ENCODE measurements around the gene C19orf12. TPM values are rescaled to one million over a fixed set of nuclear protein-coding genes. Genes with fewer than 3 reads are reported as not detected.

C19orf12 gene
- total RNA-seq, 1 donor from 2014 or later = 66.7 TPM

DNA sequence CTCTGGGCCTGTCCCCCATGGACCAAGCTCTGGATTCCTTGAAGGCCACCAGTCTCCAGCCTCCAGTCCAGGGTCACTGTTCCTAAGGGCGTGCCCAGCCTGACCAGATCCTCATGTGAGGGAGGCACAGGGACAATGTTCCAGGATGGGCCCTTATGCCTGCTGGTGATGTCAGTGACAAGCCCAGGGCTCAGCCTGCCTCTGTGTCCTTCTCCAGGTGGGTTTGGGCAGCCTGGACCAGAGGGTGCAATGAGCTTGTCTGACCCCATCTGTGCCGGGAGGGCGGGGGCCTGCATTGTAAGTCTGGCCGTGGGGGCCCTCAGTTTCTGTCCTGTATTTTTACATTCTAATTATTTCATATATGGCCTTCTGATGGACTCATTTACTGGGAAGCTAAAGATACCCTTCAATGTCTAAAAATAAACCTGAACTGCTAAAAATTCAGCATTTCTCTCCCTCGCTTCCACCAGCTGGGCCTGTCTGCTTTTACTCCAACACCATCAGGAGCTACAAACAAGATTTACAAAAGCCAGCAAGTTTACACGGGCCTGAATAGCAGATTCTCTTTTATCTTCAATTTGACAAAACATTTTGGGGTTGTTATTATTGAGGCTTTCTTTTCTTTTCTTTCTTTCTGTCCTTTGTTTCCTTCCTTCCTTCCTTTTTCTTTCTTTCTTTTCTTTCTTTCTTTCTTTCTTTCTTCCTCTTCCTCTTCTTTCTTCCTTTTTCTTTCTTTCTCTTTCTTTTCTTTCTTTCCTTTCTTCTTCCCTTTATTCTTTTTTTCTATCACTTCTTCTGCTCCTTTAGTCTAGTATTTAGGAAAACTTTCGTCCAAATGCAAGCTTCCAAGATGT lies 34.2 kb upstream of the C19orf12 start:
- Mint-ChIP-seq H3K4me1 (ENCODE audit: low read depth, unreplicated experiment) (peaks cover 3% of the 10 kb centered on the region), H3K36me3 (ENCODE audit: unreplicated experiment) (no peaks in the 10 kb centered on the region), H3K27me3 (ENCODE audit: unreplicated experiment) (peaks cover 3% of the 10 kb centered on the region), H3K4me3 (ENCODE audit: unreplicated experiment) (no peak overlapping the region), H3K27ac (ENCODE audit: unreplicated experiment) (no peak overlapping the region), H3K9me3 (ENCODE audit: unreplicated experiment) (peaks cover 4% of the 10 kb centered on the region)
- TF ChIP-seq, protein P1, sequence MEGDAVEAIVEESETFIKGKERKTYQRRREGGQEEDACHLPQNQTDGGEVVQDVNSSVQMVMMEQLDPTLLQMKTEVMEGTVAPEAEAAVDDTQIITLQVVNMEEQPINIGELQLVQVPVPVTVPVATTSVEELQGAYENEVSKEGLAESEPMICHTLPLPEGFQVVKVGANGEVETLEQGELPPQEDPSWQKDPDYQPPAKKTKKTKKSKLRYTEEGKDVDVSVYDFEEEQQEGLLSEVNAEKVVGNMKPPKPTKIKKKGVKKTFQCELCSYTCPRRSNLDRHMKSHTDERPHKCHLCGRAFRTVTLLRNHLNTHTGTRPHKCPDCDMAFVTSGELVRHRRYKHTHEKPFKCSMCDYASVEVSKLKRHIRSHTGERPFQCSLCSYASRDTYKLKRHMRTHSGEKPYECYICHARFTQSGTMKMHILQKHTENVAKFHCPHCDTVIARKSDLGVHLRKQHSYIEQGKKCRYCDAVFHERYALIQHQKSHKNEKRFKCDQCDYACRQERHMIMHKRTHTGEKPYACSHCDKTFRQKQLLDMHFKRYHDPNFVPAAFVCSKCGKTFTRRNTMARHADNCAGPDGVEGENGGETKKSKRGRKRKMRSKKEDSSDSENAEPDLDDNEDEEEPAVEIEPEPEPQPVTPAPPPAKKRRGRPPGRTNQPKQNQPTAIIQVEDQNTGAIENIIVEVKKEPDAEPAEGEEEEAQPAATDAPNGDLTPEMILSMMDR (IDR thresholded peaks at IDR 0.05; ENCODE audit: partially characterized antibody, unreplicated experiment) = no peak
- DNase-seq = no peak

DNA sequence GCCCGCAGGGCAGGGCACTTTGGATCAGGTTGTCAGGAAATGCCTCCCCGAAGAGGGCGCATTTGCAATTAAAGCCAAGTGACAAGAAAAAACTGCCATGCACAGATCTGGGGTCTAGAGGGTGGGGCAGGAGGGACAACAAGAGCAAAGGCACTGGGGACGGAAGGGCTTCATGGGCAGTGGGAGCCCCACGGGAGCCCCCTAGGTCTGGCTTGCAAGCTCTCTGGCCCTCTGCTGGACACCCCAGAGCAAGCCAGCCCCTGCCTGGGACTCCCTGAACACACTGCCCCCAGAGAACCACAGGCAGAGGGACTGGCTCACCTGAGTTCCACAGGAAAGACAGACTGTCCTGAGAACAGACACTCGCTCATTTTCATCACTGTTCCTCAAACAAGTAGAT lies 30.2 kb upstream of the C19orf12 start:
- Mint-ChIP-seq H3K9me3 (ENCODE audit: unreplicated experiment) (peaks cover 1% of the 10 kb centered on the region), H3K27ac (ENCODE audit: unreplicated experiment) (no peak overlapping the region), H3K4me3 (ENCODE audit: unreplicated experiment) (no peak overlapping the region), H3K36me3 (ENCODE audit: unreplicated experiment) (no peaks in the 10 kb centered on the region), H3K4me1 (ENCODE audit: low read depth, unreplicated experiment) (peaks cover 3% of the 10 kb centered on the region), H3K27me3 (ENCODE audit: unreplicated experiment) (peaks cover 2% of the 10 kb centered on the region)
- TF ChIP-seq, protein P1 (IDR thresholded peaks at IDR 0.05; ENCODE audit: partially characterized antibody, unreplicated experiment) = peak; percentile 32
- peak; percentile 47 for DNase-seq

DNA sequence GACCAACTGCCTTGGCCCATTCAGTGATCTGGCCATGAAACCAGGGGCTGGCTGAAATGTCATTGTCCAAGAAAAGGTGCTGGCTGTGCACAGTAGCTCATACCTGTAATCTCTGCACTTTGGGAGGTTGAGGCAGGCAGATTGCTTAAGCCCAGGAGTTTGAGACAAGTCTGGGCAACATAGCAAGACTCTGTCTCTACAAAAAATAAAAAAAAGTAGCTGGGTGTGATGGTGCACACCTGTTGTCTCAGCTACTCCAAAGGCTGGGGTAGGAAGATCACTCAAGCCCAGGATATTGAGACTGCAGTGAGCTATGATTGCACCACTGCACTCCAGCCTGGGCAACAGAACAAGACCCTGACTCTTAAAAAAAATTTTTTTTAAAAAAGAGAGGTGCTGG lies 28.6 kb upstream of the C19orf12 start:
- Mint-ChIP-seq H3K9me3 (ENCODE audit: unreplicated experiment) (no peaks in the 10 kb centered on the region), H3K4me1 (ENCODE audit: low read depth, unreplicated experiment) (no peaks in the 10 kb centered on the region), H3K27me3 (ENCODE audit: unreplicated experiment) (peaks cover 3% of the 10 kb centered on the region), H3K27ac (ENCODE audit: unreplicated experiment) (no peak overlapping the region), H3K4me3 (ENCODE audit: unreplicated experiment) (no peak overlapping the region), H3K36me3 (ENCODE audit: unreplicated experiment) (no peaks in the 10 kb centered on the region)
- no peak for DNase-seq
- TF ChIP-seq, protein P1 (IDR thresholded peaks at IDR 0.05; ENCODE audit: partially characterized antibody, unreplicated experiment) = no peak

DNA sequence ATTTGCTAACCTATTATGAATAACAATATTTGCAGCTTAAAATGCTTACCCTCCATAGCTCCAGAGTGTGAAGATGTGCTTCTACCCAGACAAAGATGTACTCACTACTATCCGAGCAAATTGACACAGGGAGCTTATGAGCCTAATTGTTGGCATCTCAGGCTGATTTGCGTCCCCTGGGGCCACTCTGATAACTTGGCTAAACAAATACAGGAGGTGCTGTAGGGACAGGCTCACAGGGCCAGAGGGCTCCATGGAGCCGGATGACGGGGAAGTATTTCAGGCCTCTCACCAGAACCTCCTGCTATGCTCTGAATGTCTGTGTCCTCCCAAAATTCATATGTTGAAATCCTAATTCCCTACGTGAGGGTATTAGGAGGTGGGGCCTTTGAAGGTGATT lies 26.7 kb upstream of the C19orf12 start:
- Mint-ChIP-seq H3K9me3 (ENCODE audit: unreplicated experiment) (no peaks in the 10 kb centered on the region), H3K4me3 (ENCODE audit: unreplicated experiment) (no peak overlapping the region), H3K36me3 (ENCODE audit: unreplicated experiment) (no peaks in the 10 kb centered on the region), H3K27me3 (ENCODE audit: unreplicated experiment) (peaks cover 3% of the 10 kb centered on the region), H3K27ac (ENCODE audit: unreplicated experiment) (no peak overlapping the region), H3K4me1 (ENCODE audit: low read depth, unreplicated experiment) (no peaks in the 10 kb centered on the region)
- no peak for DNase-seq
- TF ChIP-seq, protein P1 (IDR thresholded peaks at IDR 0.05; ENCODE audit: partially characterized antibody, unreplicated experiment) = no peak

DNA sequence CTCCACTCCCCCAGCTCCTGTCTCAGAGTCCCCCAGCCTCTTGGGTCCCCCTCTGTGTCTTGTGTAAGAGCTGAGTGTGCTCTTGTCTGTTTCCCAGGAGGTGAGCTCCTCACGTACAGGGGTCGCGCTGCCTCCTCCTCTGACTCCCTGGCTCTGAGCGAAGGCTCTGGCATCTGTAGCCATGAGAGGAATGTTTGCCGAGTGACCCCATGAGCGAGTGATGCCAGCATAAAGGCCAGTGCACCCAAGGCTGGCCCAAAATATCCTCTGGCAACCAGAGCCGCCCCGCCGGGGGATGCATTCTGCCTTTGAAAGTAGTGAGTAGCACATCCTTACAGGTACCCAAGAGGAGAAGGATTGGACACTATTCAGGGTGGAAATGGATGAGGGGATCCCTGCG lies 26.2 kb upstream of the C19orf12 start:
- Mint-ChIP-seq H3K4me3 (ENCODE audit: unreplicated experiment) (no peak overlapping the region), H3K27ac (ENCODE audit: unreplicated experiment) (no peak overlapping the region), H3K27me3 (ENCODE audit: unreplicated experiment) (peaks cover 3% of the 10 kb centered on the region), H3K9me3 (ENCODE audit: unreplicated experiment) (no peaks in the 10 kb centered on the region), H3K36me3 (ENCODE audit: unreplicated experiment) (no peaks in the 10 kb centered on the region), H3K4me1 (ENCODE audit: low read depth, unreplicated experiment) (no peaks in the 10 kb centered on the region)
- TF ChIP-seq, protein P1 (IDR thresholded peaks at IDR 0.05; ENCODE audit: partially characterized antibody, unreplicated experiment) = no peak
- DNase-seq = no peak
